ENCODE results near the gene RHOF.

The RHOF gene

GRCh38 chr12:121819212-121819949, 25.9 kb upstream of the RHOF start:
- no peak for DNase-seq (ENCODE audit: low read depth in 3 of 3)

- DNase-seq (ENCODE audit: low read depth in 3 of 3): no peak
These were observed 24.2 kb upstream of the RHOF start for GRCh38 chr12:121817648-121818043.

- no peak for DNase-seq (ENCODE audit: low read depth in 3 of 3)
These were observed 23.6 kb upstream of the RHOF start for GRCh38 chr12:121816925-121817647.

GRCh38 chr12:121815263-121815662, 21.8 kb upstream of the RHOF start:
- DNase-seq (ENCODE audit: low read depth in 3 of 3): no peak

GRCh38 chr12:121814429-121815119, 21.1 kb upstream of the RHOF start:
- DNase-seq (ENCODE audit: low read depth in 3 of 3): no peak

- DNase-seq (ENCODE audit: low read depth in 3 of 3): no peak
These were observed 20.5 kb upstream of the RHOF start for GRCh38 chr12:121813951-121814350.

- DNase-seq (ENCODE audit: low read depth in 3 of 3): no peak
These were observed 19.7 kb upstream of the RHOF start for GRCh38 chr12:121812921-121813896.

GRCh38 chr12:121812320-121812871, 18.9 kb upstream of the RHOF start:
- DNase-seq (ENCODE audit: low read depth in 3 of 3): no peak

- DNase-seq (ENCODE audit: low read depth in 3 of 3): peak in 1 of 3 donors; percentile 61
These were observed 18.2 kb upstream of the RHOF start for GRCh38 chr12:121811434-121812319.

- DNase-seq (ENCODE audit: low read depth in 3 of 3): no peak
These were observed 17.4 kb upstream of the RHOF start for GRCh38 chr12:121810833-121811433.

GRCh38 chr12:121810234-121810817, 16.8 kb upstream of the RHOF start:
- no peak for DNase-seq (ENCODE audit: low read depth in 3 of 3)

- DNase-seq (ENCODE audit: low read depth in 3 of 3): no peak
These were observed 16.2 kb upstream of the RHOF start for GRCh38 chr12:121809712-121810116.

GRCh38 chr12:121808623-121809022, 15.1 kb upstream of the RHOF start:
- DNase-seq (ENCODE audit: low read depth in 3 of 3): no peak

GRCh38 chr12:121807642-121808347, 14.3 kb upstream of the RHOF start:
- DNase-seq (ENCODE audit: low read depth in 3 of 3): no peak

- DNase-seq (ENCODE audit: low read depth in 3 of 3): no peak
These were observed 13.3 kb upstream of the RHOF start for GRCh38 chr12:121806546-121807423.

- no peak for DNase-seq (ENCODE audit: low read depth in 3 of 3)
These were observed 12.6 kb upstream of the RHOF start for GRCh38 chr12:121806009-121806545.
